NCI-H2196 (cell line): ENCODE data around the gene NDUFB6.
A peak's percentile ranks its signal among the peaks of the same experiment; 100 is the strongest.
"Not testable (repeated sequence)": the region's sequence is repeated elsewhere in the genome, so short reads cannot be mapped to it uniquely, and the experiment has no call there.

ENCODE experiments used
- DNase-seq: peaks from one replicate; lab custom pipeline; 2025; ENCODE audit not compliant: unreplicated experiment; lab: John Stamatoyannopoulos, UW

NDUFB6 gene

GRCh38 chr9:32571969-32572899, 725 bp downstream of the NDUFB6 start:
- peak; percentile 50 for DNase-seq

GRCh38 chr9:32570262-32570661, 2.7 kb downstream of the NDUFB6 start:
- no peak for DNase-seq

GRCh38 chr9:32566770-32567169, 6.2 kb downstream of the NDUFB6 start:
- DNase-seq = no peak

GRCh38 chr9:32565967-32566366, 7.0 kb downstream of the NDUFB6 start:
- no peak for DNase-seq

GRCh38 chr9:32558408-32558934, 14.5 kb downstream of the NDUFB6 start:
- DNase-seq = no peak

- no peak for DNase-seq
Measured at GRCh38 chr9:32554591-32554990, 18.4 kb downstream of the NDUFB6 start.

GRCh38 chr9:32554107-32554506, 18.9 kb downstream of the NDUFB6 start:
- no peak for DNase-seq

- peak; percentile 91 for DNase-seq
Measured at GRCh38 chr9:32552172-32552872, 20.6 kb downstream of the NDUFB6 start, which contains the start of the genes SMIM27 and TOPORS. Gene SMIM27 (plus strand): TSS chr9:32552327. CDS start chr9:32552435, 108 bp downstream. Gene TOPORS (minus strand): TSS chr9:32552586. CDS start chr9:32552436, 150 bp downstream.

GRCh38 chr9:32551276-32552051, 21.5 kb downstream of the NDUFB6 start:
- DNase-seq = peak; percentile 54

GRCh38 chr9:32550562-32551275, 22.2 kb downstream of the NDUFB6 start:
- DNase-seq = peak; percentile 83

- DNase-seq = no peak
Measured at GRCh38 chr9:32550150-32550561, 22.8 kb downstream of the NDUFB6 start.

GRCh38 chr9:32548213-32548612, 24.7 kb downstream of the NDUFB6 start:
- not testable (repeated sequence) for DNase-seq

- DNase-seq = no peak
Measured at GRCh38 chr9:32545884-32546283, 27.1 kb downstream of the NDUFB6 start.

GRCh38 chr9:32543047-32543446, 29.9 kb downstream of the NDUFB6 start:
- no peak for DNase-seq

- DNase-seq = no peak
Measured at GRCh38 chr9:32533816-32534215, 39.1 kb downstream of the NDUFB6 start.

GRCh38 chr9:32533336-32533735, 39.6 kb downstream of the NDUFB6 start:
- no peak for DNase-seq

- DNase-seq = no peak
Measured at GRCh38 chr9:32526707-32527048, 46.3 kb downstream of the NDUFB6 start.

GRCh38 chr9:32526041-32526706, 46.8 kb downstream of the NDUFB6 start, which contains the start of gene RIGI:
Gene RIGI (minus strand): TSS chr9:32526196. CDS start chr9:32526166, 30 bp downstream.
- peak; percentile 91 for DNase-seq

GRCh38 chr9:32525709-32526030, 47.3 kb downstream of the NDUFB6 start:
- no peak for DNase-seq
